HG03520 (cell line): Measurements from ENCODE around the gene EXOC8.

Source experiments
- ATAC-seq: cut with Tn5 transposase; IDR thresholded peaks from one replicate; pipeline ENCODE4 v1.9.1; 2021; ENCODE audit warnings: mild to moderate bottlenecking, moderate library complexity; ENCODE audit not compliant: unreplicated experiment

Gene EXOC8

GRCh38 chr1:231318015-231318355 lies 19.7 kb downstream of the EXOC8 start:
- ATAC-seq, result no peak

- ATAC-seq, result no peak
Measured at GRCh38 chr1:231317306-231318014, 20.2 kb downstream of the EXOC8 start.

GRCh38 chr1:231315887-231316286 lies 21.8 kb downstream of the EXOC8 start:
- ATAC-seq, result peak; percentile 75

- ATAC-seq, result no peak
Measured at GRCh38 chr1:231313661-231314060, 24.0 kb downstream of the EXOC8 start.

- ATAC-seq, result no peak
Measured at GRCh38 chr1:231312432-231312788, 25.2 kb downstream of the EXOC8 start.

- no peak for ATAC-seq
Measured at GRCh38 chr1:231311720-231312431, 25.8 kb downstream of the EXOC8 start.

- no peak for ATAC-seq
Measured at GRCh38 chr1:231310391-231310934, 27.2 kb downstream of the EXOC8 start.

GRCh38 chr1:231301990-231302389 lies 35.7 kb downstream of the EXOC8 start:
- no peak for ATAC-seq

GRCh38 chr1:231295938-231296337 lies 41.7 kb downstream of the EXOC8 start:
- no peak for ATAC-seq

GRCh38 chr1:231286603-231287002 lies 51.0 kb downstream of the EXOC8 start:
- no peak for ATAC-seq

- ATAC-seq, result no peak
Measured at GRCh38 chr1:231284441-231284840, 53.2 kb downstream of the EXOC8 start.
